DOHH2 (cell line): ENCODE results near the gene PHF21B.

Experiments
- H3F3A ChIP-seq: fragments of 200-600 bp; sonication (generic), shearing (Covaris generic); 2 replicates; pipeline ENCODE4 v1.6.0; 2016; ENCODE audit warnings: antibody characterized with exemption, mild to moderate bottlenecking; ENCODE audit not compliant: control insufficient read depth, insufficient read depth
- H3K27ac ChIP-seq: fragments of 200-600 bp; sonication (generic); 2 replicates; pipeline ENCODE4 v1.5.1; 2014; ENCODE audit warnings: low read depth, mild to moderate bottlenecking, low read length, moderate library complexity
- H3K27me3 ChIP-seq: fragments of 200-600 bp; sonication (generic); 2 replicates; pipeline ENCODE4 v1.6.1; 2014; ENCODE audit warnings: mild to moderate bottlenecking, low read length, mixed read lengths; ENCODE audit not compliant: control insufficient read depth
- H3K36me3 ChIP-seq: fragments of 200-600 bp; sonication (generic); 2 replicates; pipeline ENCODE4 v1.6.1; 2014; ENCODE audit warnings: mild to moderate bottlenecking, low read length, moderate library complexity, mixed read lengths; ENCODE audit not compliant: control insufficient read depth
- H3K4me1 ChIP-seq: fragments of 200-600 bp; sonication (generic); 2 replicates; pipeline ENCODE4 v1.6.1; 2014; ENCODE audit warnings: mild to moderate bottlenecking, low read length, mixed read lengths; ENCODE audit not compliant: control insufficient read depth
- H3K4me2 ChIP-seq: fragments of 200-600 bp; sonication (generic); 2 replicates; pipeline ENCODE4 v1.6.0; 2014; ENCODE audit warnings: mild to moderate bottlenecking, low read length, moderate library complexity
- H3K4me3 ChIP-seq: fragments of 200-600 bp; sonication (generic); 2 replicates; pipeline ENCODE4 v1.5.1; 2014; ENCODE audit warnings: mild to moderate bottlenecking, low read length, mixed read lengths
- H3K79me2 ChIP-seq: fragments of 200-600 bp; sonication (generic); 2 replicates; pipeline ENCODE4 v1.6.1; 2014; ENCODE audit warnings: mild to moderate bottlenecking, low read length, mixed read lengths; ENCODE audit not compliant: control insufficient read depth
- H3K9me2 ChIP-seq: fragments of 200-600 bp; sonication (generic); replicated peaks from 2 replicates; pipeline ENCODE4 v1.6.1; 2014; ENCODE audit warnings: mild to moderate bottlenecking, low read length, mixed read lengths; ENCODE audit not compliant: control insufficient read depth
- H3K9me3 ChIP-seq: fragments of 200-600 bp; sonication (generic); 2 replicates; pipeline ENCODE4 v1.6.1; 2014; ENCODE audit warnings: antibody characterized with exemption, low read length, mixed read lengths; ENCODE audit not compliant: control insufficient read depth, insufficient read depth
- H4K20me1 ChIP-seq: fragments of 200-600 bp; sonication (generic); 2 replicates; pipeline ENCODE4 v1.6.0; 2014; ENCODE audit warnings: low read depth, mild to moderate bottlenecking, antibody characterized with exemption, low read length, moderate library complexity; ENCODE audit not compliant: control insufficient read depth, insufficient read depth
- CTCF ChIP-seq: fragments of 200-600 bp; sonication (generic); IDR thresholded peaks from one replicate; pipeline ENCODE4 v1.5.1; 2014; ENCODE audit warnings: antibody characterized with exemption, mild to moderate bottlenecking, low read depth, low read length; ENCODE audit not compliant: poor library complexity, severe bottlenecking
- EZH2phosphoT487 ChIP-seq: fragments of 200-600 bp; sonication (generic); IDR thresholded peaks from 2 replicates; pipeline ENCODE4 v1.6.1; 2017; ENCODE audit warnings: borderline replicate concordance, mild to moderate bottlenecking, antibody characterized with exemption, low read length, moderate library complexity, mixed read lengths

The PHF21B gene

GRCh38 chr22:44937216-44937615, 72.6 kb downstream of the PHF21B start:
- no peak for TF ChIP-seq EZH2phosphoT487
- TF ChIP-seq CTCF, result no peak
- H3K4me2 ChIP-seq, result no peak overlapping the region
- no peaks in the 10 kb centered on the region for H3K4me1 ChIP-seq
- no peaks in the 10 kb centered on the region for H3F3A ChIP-seq
- no peak overlapping the region for H3K27ac ChIP-seq
- no peaks in the 10 kb centered on the region for H3K79me2 ChIP-seq
- H3K9me2 ChIP-seq, result no peaks in the 10 kb centered on the region
- no peaks in the 10 kb centered on the region for H4K20me1 ChIP-seq
- no peaks in the 10 kb centered on the region for H3K9me3 ChIP-seq
- H3K4me3 ChIP-seq, result no peak overlapping the region
- no peaks in the 10 kb centered on the region for H3K27me3 ChIP-seq
- no peaks in the 10 kb centered on the region for H3K36me3 ChIP-seq

- H3K4me2 ChIP-seq, result no peak overlapping the region
- H3K27ac ChIP-seq, result no peak overlapping the region
- H4K20me1 ChIP-seq, result no peaks in the 10 kb centered on the region
- H3K4me1 ChIP-seq, result no peaks in the 10 kb centered on the region
- TF ChIP-seq EZH2phosphoT487 (no peak), CTCF (no peak)
- H3F3A ChIP-seq, result no peaks in the 10 kb centered on the region
- no peaks in the 10 kb centered on the region for H3K9me2 ChIP-seq
- no peaks in the 10 kb centered on the region for H3K79me2 ChIP-seq
- no peaks in the 10 kb centered on the region for H3K9me3 ChIP-seq
- no peaks in the 10 kb centered on the region for H3K27me3 ChIP-seq
- H3K4me3 ChIP-seq, result no peak overlapping the region
- H3K36me3 ChIP-seq, result no peaks in the 10 kb centered on the region
Observed at GRCh38 chr22:44936201-44936600, 73.6 kb downstream of the PHF21B start.

GRCh38 chr22:44935724-44936123, 74.1 kb downstream of the PHF21B start:
- H3K4me1 ChIP-seq, result no peaks in the 10 kb centered on the region
- no peak overlapping the region for H3K27ac ChIP-seq
- H3F3A ChIP-seq, result no peaks in the 10 kb centered on the region
- H3K9me2 ChIP-seq, result no peaks in the 10 kb centered on the region
- no peaks in the 10 kb centered on the region for H3K27me3 ChIP-seq
- H4K20me1 ChIP-seq, result no peaks in the 10 kb centered on the region
- no peak overlapping the region for H3K4me3 ChIP-seq
- H3K36me3 ChIP-seq, result no peaks in the 10 kb centered on the region
- no peaks in the 10 kb centered on the region for H3K9me3 ChIP-seq
- H3K4me2 ChIP-seq, result no peak overlapping the region
- no peak for TF ChIP-seq CTCF
- no peak for TF ChIP-seq EZH2phosphoT487
- no peaks in the 10 kb centered on the region for H3K79me2 ChIP-seq

GRCh38 chr22:44934454-44934735, 75.4 kb downstream of the PHF21B start:
- Histone ChIP-seq H3K27me3 (no peaks in the 10 kb centered on the region), H3F3A (no peaks in the 10 kb centered on the region), H3K4me2 (no peak overlapping the region), H3K27ac (no peak overlapping the region), H3K36me3 (no peaks in the 10 kb centered on the region), H3K9me2 (no peaks in the 10 kb centered on the region), H3K4me3 (no peak overlapping the region), H3K79me2 (no peaks in the 10 kb centered on the region), H3K9me3 (no peaks in the 10 kb centered on the region), H3K4me1 (no peaks in the 10 kb centered on the region), H4K20me1 (no peaks in the 10 kb centered on the region)
- TF ChIP-seq CTCF (no peak), EZH2phosphoT487 (no peak)
